Stimulated activated CD8-positive, alpha-beta memory T cell treated with anti-CD3 and anti-CD28 coated beads, Interleukin-4, amount 100 ng/mL, for 24 hours (primary cell): ENCODE results near the gene MAGI3.
"Not testable (repeated sequence)": the region's sequence is repeated elsewhere in the genome, so short reads cannot be mapped to it uniquely, and the experiment has no call there.

Experiments used
- DNase-seq: peaks from one replicate; pipeline ENCODE4 v3.0.0-alpha.2; 2020; ENCODE audit warnings: low read depth

Gene MAGI3

DNA sequence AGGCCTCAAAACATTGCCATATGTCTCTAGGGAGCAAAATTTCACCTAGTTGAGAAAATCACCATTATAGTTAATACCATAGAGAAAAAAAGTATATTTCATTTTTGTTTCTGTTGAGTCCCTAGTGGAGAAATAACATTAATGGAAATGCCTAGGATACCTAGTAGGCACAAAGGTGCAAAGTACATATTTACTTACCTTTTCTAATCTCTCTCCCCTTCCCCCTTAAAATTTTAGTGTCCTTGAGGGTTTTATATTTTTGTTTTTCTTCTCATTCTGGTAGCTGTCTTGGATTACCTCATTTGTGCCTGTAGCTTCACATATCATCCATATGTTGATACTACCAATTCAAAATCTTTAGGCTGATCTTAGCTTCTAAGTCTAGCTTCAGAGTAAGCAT, 127.0 kb downstream of the MAGI3 start:
- DNase-seq: no peak

DNA sequence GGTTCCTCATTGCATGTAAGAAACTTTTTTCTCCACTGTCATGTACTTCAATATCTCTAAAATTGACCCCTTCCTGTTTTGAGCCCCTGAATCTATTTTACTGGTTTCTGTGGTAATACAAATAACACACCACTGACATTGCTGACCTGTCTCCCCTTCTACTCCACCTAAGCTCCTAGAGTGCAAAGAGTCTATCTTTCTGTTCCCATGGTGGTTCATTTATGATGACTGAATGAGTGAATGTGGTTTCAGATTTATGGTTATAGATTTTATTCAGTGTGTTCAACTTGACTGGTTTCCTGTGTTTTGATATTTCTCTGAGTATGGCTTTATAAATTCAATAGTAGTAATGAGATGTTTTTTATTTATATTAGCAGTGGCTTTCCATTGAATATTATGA, 127.7 kb downstream of the MAGI3 start:
- DNase-seq: no peak

DNA sequence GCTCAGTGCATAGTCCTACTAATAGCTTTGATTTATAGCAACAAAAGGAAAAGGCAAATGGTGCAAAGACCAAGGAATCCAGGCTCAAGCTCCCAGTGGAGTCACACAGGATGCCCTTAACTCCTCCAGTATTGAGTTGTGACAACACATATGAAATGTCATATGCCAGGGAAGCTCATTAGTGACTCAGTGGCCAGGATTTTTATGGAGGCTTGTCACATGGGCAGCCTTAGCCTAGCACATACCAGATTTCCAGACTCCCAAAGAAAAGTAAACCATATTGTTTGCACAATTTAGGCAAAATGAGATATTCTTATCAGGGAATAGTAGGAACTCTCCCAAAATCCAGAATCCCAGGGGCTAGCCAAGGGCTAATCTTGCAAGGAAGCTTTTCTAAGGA, 129.2 kb downstream of the MAGI3 start:
- DNase-seq: no peak

DNA sequence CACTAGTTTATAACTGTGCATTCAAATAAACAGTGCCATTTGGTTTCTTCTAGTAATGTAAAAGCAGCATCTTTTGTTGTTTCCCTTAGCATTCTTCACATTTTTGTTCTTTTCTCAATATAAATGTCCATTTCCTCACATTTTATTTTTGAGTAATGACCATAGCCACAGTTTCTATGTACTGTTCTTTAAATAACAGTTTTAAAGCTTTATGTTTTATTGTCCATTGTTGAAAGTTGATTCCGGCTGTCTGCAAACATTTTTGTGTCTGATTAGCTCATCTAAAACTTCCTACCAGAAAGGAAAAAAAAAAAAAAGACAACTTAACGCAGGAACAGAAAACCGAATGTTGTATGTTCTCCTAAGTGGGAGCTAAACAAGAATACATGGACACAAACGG, 139.7 kb downstream of the MAGI3 start:
- DNase-seq: no peak

DNA sequence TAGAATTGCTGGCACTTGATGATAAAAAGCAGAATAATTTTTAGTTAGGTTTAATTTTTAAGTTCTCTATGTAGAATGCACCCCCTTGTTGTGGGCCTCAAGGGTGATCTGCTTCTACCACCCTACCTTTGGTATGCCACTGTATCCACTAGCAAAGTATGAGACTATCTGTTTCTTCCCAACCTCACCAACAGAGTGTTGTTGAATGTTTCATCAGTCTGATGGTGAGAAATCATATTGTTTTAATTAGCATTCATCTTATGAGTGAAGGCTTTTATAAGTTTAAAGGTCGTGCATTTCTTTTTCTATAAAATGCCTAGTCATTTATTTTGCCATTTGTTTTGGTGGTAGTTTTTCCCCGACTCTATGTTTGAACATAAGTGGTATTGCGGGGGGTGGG, 141.0 kb downstream of the MAGI3 start:
- DNase-seq: no peak

DNA sequence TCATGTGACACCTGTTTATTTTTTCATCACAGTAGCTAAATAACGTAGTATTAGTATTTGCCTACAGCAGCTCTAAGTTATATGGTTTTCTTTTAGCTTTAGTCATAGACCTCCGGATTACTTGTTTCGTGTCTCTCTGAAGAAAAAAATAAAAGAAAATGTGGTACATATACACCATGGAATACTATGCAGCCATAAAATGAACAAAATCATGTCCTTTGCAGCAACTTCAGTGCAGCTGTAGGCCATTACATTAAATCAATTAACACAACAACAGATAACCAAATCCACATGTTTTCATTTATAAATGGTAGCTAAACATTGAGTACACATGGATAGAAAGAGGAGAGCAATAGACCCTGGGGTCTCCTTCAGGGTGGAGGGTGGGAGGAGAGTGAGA, 142.7 kb downstream of the MAGI3 start:
- no peak for DNase-seq

DNA sequence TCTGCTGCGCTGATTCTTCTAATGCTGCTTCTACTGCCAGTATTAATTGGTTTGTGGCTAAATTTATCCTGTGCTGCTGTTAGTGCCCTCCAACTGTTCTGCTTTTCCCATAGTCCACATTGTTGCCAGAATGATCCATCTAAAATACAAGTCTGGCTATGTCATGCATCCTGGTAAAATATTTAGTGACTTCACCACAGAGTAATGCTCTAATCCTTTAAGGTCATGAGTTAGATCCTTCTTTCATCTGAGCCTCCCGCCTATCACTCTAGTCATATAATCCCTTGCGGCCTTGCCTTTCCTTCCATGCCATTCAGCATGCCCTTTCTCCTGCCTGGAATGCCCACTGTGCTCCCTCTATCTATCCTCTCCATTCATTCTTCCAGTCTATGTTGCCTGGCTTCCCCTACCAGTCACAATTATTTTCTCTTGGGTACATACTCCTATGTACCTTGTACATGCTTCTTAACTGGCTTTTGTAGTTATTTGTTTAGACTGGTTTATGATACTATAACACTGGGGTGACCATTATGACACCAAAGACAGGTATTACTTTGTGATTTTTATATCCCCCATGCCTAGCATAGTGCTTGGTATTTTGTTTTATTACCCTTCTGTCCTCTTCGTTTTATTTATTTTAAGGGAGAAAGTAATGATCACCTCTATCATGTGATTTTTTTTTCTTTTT, 144.0 kb downstream of the MAGI3 start:
- DNase-seq: no peak

DNA sequence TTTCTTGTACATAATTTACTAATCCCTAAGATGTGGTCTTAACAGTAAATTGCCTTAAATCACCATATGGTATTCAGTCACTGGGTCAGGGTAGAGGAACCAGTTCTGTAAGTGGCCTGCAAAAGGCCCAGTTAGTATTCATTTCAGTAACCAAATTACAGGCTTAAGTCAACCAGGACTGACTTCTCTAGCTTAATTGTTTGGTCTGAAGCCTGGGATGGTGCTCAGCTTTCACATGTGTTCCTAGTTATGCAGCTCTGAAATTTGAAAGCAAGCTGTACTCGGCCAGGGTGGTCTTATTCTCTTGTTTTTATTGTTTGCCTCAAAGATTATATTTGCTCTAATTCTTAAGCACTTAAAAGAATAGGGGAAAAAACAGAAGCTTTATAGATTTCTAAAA, 144.6 kb downstream of the MAGI3 start:
- DNase-seq: no peak

DNA sequence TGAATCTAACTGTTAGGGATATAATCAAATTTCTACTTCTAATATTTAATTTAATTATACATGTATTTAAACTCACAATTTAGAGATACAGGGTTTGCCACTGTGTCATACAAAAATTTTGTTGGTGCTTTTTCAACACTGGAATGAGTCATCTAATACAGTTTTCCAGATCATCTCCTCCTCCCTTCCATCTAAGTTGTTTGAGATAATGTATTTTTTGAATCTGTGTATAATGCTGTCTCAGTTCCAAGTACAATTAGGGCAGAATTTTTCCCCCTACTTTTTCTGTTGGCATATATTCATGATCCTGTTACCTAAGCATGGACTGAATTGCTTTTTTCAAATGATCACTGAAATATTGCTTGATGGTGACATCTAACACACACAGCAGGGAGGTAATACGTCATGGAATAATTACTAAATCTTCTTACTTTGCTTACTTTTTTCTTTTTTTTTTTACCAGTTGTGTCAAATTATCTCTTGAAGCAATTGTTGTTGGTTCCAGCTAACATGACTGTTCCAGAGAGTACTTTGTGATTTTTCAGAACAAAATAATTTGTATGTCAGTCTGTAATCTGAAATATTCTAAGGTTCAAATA, 146.0 kb downstream of the MAGI3 start:
- no peak for DNase-seq

DNA sequence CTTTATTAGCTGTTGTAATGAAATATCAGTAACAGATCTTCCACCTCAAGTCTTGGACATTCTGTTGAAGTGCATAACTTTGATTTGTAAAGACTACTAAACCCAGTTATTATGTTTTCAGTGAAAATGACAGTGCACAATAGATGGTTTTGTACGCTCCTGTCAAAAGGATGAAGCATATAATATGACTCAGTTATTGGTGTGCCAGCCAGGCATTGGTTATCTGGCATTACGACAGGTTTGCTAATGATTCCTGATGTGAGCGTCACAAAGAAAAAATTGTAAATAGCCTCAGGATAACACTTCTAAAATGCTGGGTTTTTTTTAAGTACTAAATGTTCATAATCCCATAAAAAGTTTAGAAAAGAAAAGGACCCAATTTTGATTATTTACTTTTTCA, 147.9 kb downstream of the MAGI3 start:
- DNase-seq: no peak

DNA sequence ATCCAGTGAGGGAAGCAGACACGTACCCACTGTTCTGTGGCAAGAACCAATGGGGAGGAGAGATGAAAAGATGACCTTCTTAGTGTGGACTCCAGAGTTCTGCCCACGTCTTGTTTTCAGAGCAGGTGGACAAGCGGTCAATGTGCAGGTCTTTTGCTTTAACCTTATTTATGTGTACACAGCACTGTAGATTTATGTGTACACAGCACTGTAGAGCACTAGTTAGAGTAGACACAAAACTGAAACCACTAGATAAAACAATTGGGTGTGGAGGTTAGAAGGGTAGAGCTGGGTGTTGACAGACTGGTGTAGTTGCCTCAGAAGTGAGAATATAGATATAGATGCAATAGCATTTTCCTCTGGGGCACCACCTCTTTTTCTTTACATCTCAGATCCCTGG, 150.0 kb downstream of the MAGI3 start:
- DNase-seq: no peak

DNA sequence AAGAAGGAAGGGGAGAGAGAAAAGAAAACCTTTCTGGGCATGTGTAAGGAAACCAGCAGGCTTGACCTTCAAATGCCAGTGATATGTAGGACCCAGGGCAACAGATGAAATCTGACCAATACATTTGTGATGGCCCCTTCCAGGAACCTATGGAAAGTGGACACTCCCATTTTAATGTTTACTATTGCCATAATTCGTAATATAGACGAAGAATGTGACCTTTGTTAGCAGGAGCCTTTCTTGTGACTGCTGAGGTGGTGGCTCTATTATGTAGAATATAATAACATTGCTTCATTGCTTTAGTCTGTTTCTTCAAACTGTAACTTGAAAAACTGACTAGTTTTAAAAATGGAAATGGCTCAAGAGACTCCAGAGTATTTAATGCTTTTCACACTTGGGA, 150.8 kb downstream of the MAGI3 start:
- DNase-seq: no peak

DNA sequence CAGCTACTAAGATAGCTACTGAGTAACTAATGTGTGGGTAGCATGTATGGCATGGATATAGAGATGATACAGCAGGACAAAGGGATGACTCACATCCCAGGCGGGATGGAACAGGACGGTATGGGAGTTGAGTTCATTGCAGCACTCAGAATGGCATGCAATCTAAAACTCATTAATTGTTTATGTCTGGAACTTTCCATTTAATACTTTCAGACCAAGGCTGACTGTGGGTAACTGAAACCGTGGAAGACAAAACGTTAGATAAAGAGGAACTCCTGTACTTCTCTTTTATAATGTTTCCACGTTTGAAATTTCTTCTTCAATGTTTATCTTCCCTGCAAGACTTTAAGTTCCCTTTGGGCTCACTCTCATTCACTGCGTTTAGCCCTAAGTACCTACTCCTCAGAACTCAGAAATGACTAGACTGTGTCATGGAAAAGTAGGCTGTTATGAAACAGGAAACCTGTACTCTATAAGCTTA, 151.9 kb downstream of the MAGI3 start:
- no peak for DNase-seq

DNA sequence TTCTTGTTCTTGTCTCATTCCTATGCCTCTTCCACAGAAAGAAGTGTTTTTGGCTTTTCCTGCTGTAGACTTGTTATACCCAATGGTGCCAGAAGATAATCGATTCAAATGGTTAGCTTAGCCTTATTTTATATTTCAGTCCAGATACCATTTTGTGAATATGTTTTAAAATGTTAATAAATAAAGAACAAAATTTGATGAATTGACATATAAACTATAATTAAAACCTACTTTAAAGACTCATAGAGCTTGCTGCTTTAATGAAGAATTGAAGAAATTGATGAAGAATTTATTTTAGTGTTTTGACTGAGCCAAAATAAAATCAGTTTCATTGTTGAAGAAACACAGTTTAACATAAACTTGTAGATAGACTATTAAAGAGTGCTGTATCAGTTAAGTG, 152.8 kb downstream of the MAGI3 start:
- DNase-seq: no peak

DNA sequence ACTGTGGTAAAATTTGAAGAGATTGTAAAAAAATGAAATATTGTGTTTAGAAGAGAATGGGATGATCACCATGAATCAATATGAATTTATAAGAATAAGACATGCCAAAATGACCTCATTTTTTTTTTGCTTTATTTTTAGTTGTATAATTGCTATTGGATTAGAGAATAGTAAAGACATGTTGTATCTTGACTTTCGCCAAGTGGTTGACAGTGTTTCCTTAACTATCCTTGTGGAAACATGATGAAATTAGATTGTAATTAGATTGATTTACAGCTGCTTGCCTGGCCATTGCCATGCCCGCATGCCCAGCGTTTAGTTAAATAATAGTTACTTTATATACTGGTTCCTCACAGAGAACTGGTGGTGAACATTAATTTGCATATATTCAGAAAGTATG, 154.9 kb downstream of the MAGI3 start:
- no peak for DNase-seq

DNA sequence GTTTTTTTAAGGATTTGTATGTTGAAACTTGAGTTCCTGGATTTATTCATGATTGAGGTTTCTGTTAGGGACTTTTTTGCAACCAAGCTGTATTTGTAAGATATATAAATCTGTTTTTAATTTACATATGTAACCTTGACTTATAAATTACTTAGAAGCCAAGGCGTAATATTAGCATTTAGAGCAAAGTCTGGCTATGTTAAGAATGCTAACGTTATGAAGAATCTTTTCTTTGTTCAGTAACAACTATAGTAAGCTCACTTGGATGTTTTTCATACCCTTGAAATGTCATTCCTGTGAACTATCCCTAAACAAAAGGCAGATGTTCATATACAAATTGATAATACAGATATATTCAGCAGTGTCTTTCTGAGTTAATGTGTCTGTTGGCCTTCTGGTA, 155.3 kb downstream of the MAGI3 start:
- DNase-seq: no peak

DNA sequence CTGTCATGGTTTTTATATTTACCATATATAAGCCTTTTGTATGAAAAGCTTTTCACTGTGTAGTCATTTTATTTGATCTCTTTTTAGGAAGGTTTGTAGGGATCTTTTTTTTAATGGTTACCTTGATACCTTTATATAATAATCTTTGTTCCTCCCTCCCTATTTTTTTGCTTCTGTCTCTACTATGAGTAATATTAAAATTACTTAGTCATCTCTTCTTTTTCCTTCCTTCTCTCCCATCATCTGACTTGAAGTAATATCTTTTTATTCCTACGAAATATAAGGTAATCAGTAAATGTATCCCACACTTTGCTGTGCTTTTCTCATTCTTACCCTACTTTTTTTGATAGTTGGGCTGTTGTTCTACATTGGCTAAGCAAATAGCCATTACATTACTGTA, 161.4 kb downstream of the MAGI3 start:
- no peak for DNase-seq

DNA sequence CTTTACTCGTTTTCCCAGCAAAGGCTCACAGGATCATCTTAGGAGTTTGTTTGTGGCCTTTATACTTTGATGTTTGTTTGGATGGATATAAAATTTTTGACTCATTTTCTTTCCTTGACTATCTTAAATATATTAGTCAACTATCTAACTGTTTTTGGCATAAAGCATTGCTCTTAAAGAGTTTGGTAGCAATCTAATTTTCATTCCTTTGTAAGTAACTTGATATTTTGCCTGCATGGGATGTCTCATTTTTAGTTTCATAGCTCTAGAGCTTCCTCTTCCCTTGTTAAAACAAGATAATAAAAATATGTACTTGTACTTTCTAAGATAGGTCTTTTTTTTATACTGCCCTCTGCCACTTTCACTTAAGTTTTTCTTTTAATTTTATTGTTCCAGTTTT, 161.9 kb downstream of the MAGI3 start:
- DNase-seq: no peak

DNA sequence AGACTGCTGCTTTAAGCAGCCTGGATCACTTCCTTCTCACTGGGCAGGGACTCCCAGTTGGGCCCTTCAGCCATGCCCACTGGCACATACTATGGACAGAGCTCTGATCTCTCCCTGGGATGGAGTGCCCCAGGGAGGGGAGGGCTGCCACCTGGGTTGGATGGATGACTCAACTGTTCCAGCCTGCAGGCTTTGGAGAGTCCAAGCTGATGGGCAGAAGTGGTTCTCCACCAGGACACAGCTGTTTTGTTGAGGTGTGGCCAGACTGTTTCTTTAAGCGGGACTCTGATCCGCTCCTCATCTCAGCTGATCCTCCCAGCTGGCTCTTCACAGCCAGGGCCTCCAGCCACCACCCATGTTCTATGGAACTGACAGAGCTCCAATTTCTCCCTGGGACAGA, 166.9 kb downstream of the MAGI3 start:
- no peak for DNase-seq

DNA sequence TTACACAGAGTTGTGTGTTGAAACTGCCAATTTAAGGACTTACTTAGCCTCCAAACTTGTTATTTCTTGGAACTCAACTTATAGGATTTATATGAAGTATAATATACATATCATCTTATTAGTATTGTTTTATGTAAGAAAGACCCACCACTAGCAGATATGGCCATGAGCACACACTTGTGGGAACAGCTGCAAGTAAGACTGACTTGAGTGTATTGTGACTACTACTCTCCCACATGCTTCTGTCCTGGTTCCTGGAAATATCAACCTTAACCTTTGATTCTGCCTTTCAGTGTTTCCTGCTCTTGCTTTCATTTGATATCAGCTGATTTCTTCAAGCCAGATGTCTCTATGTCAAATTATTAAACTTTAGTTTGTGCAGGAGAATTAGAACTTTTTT, 175.3 kb downstream of the MAGI3 start:
- DNase-seq: no peak

DNA sequence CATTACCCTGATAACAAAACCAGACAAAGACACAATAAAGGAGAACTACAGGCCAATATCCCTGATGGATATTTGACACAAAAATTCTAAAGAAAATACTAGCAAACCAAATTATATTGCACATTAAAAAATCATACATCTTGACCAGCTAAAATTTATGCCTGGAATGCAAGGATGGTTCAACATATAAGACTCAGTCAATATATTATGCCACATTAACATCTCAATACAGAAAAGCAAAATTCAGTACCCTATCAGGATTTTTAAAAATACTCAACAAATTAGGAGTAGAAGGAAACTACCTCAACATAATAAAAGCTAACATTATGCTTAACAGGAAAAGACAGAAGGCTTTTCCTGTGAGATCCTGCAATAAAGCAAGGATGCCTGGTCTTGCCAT, 177.1 kb downstream of the MAGI3 start:
- no peak for DNase-seq

DNA sequence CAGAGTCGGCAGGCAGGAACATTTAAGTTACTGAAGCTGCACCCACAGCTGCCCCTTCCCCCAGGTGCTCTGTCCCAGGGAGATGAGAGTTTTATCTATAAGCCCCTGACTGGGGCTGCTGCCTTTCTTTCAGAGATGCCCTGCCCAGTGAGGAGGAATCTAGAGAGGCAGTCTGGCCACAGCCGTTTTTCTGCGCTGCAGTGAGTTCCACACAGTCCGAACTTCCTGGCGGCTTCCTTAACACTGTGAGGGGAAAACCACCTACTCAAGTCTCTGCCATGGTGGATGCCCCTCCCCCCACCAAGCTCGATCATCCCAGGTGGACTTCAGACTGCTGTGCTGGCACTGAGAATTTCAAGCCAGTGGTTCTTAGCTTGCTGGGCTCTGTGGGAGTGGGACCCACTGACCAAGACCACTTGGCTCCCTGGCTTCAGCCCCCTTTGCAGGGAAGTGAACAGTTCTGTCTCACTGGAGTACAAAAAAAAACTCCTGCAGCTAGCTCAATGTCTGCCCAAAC, 185.5 kb downstream of the MAGI3 start:
- DNase-seq: not testable (repeated sequence)

DNA sequence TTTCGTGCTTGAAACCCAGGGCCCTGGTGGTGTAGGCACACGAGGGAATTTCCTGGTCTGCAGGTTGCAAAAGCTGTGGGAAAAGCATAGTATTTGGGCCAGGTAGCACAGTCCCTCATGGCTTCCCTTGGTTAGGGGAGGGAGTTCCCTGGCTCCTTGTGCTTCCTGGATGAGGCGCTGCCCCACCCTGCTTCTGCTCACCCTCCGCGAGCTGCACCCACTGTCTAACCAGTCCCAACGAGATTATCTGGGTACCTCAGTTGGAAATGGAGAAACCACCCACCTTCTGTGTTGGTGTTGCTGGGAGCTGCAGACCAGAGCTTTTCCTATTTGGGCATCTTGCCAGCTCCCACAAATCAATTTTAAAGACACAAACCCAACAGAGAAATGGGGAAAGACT, 186.0 kb downstream of the MAGI3 start:
- DNase-seq: no peak
